Activated CD4-positive, alpha-beta memory T cell treated with anti-CD3 and anti-CD28 coated beads, Interleukin-2, amount 10 ng/mL, durations not matched to agents 7 days and 5 days (primary cell): ENCODE measurements around the gene TULP1. TPM values are rescaled to one million over a fixed set of nuclear protein-coding genes. Genes with fewer than 3 reads are reported as not detected.

Experiments
- total RNA-seq, 2 experiments: library from RNA; stranded (reverse); gene quantifications; one replicate each; pipeline ENCODE4 v1.2.3, GENCODE V29; 2021

TULP1 gene
- total RNA-seq, 2 experiments from 2014 or later, result not detected

Other genes with a start within 250 kb of the TULP1 start
- gene DEF6, start 215.1 kb downstream of the TULP1 start, total RNA-seq, result 100 to 1,000 TPM; 201 to 215 TPM
- 10 to 100 TPM; 23.1 to 23.4 TPM for gene PPARD, start 170.3 kb downstream of the TULP1 start, total RNA-seq
- gene FANCE, start 60.6 kb downstream of the TULP1 start, total RNA-seq, result 10 to 100 TPM; 10.3 to 10.4 TPM
- gene RPL10A, start 44.5 kb downstream of the TULP1 start, total RNA-seq, result 1,000 to 10,000 TPM; 1,239 to 1,245 TPM
- under 1 TPM; 0.13 to 0.23 TPM for gene TEAD3, start 15.8 kb downstream of the TULP1 start, total RNA-seq
- gene FKBP5, start 176.0 kb upstream of the TULP1 start, total RNA-seq, result 10 to 100 TPM; 51.1 to 51.5 TPM
- 1 to 10 TPM in 1 of 2 experiments, under 1 TPM in 1; 0.40 to 1.3 TPM for gene ARMC12, start 224.1 kb upstream of the TULP1 start, total RNA-seq